NB4 (cell line): ENCODE data around the gene NPHP4.

ENCODE experiments used
- CTCF ChIP-seq: IDR thresholded peaks from one replicate; pipeline ENCODE4 v1.5.1; 2012; ENCODE audit warnings: low read depth, low read length
- POLR2A ChIP-seq: IDR thresholded peaks from 2 replicates; pipeline ENCODE4 v1.6.1; 2011; ENCODE audit warnings: mild to moderate bottlenecking; ENCODE audit not compliant: insufficient read length; ENCODE audit errors: extremely low read depth

- TF ChIP-seq CTCF (peak; percentile 27), POLR2A (no peak)
Measured at GRCh38 chr1:6035719-6036118, 43.5 kb upstream of the NPHP4 start.
